SU-DHL-6 (cell line): Measurements from ENCODE around the gene PCDHGA5.

ENCODE experiments used
- H2AFZ ChIP-seq: fragments of 200-600 bp; sonication (generic); 2 replicates; pipeline ENCODE4 v1.6.1; 2014; ENCODE audit warnings: low read depth, mild to moderate bottlenecking, moderate library complexity, mixed read lengths, antibody characterized with exemption, low read length; ENCODE audit not compliant: severe bottlenecking
- H3F3A ChIP-seq: fragments of 200-600 bp; shearing (Covaris generic); 2 replicates; pipeline ENCODE4 v1.6.0; 2016; ENCODE audit warnings: antibody characterized with exemption, mild to moderate bottlenecking; ENCODE audit not compliant: insufficient read depth
- H3K27ac ChIP-seq: fragments of 200-600 bp; sonication (generic); 2 replicates; pipeline ENCODE4 v1.5.1; 2016; ENCODE audit warnings: low read depth, mild to moderate bottlenecking, low read length, moderate library complexity, mixed read lengths
- H3K27me3 ChIP-seq: fragments of 200-600 bp; sonication (generic), shearing (Covaris generic); 2 replicates; pipeline ENCODE4 v1.6.0; 2014; ENCODE audit warnings: mild to moderate bottlenecking, low read length
- H3K36me3 ChIP-seq: fragments of 200-600 bp; sonication (generic); 2 replicates; pipeline ENCODE4 v1.6.1; 2014; ENCODE audit warnings: mild to moderate bottlenecking, low read length, mixed read lengths
- H3K4me2 ChIP-seq: fragments of 300-600, 200-600 bp; shearing (Covaris generic), sonication (generic); 2 replicates; pipeline ENCODE4 v1.6.0; 2014; ENCODE audit warnings: low read length, low read depth, mild to moderate bottlenecking; ENCODE audit not compliant: poor library complexity, severe bottlenecking
- H3K4me3 ChIP-seq: fragments of 200-600 bp; sonication (generic); 2 replicates; pipeline ENCODE4 v1.5.1; 2014; ENCODE audit warnings: antibody characterized with exemption, low read length, mild to moderate bottlenecking, mixed read lengths; ENCODE audit not compliant: insufficient read depth, poor library complexity, severe bottlenecking
- H3K79me2 ChIP-seq: fragments of 200-600 bp; sonication (generic); 2 replicates; pipeline ENCODE4 v1.6.1; 2014; ENCODE audit warnings: mild to moderate bottlenecking, low read length, moderate library complexity; ENCODE audit not compliant: insufficient read depth
- H3K9ac ChIP-seq: fragments of 200-600 bp; sonication (generic); 2 replicates; pipeline ENCODE4 v1.7.0; 2014; ENCODE audit warnings: mild to moderate bottlenecking, low read length
- H3K9me2 ChIP-seq: fragments of 200-600 bp; sonication (generic); replicated peaks from 2 replicates; pipeline ENCODE4 v1.6.1; 2014; ENCODE audit warnings: low read length; ENCODE audit not compliant: insufficient read depth
- H3K9me3 ChIP-seq: fragments of 200-600 bp; sonication (generic); 2 replicates; pipeline ENCODE4 v1.6.1; 2014; ENCODE audit warnings: low read length, mixed read lengths; ENCODE audit not compliant: insufficient read depth
- H4K20me1 ChIP-seq: fragments of 200-600 bp; sonication (generic); 2 replicates; pipeline ENCODE4 v1.6.1; 2014; ENCODE audit warnings: low read depth, mild to moderate bottlenecking, antibody characterized with exemption, low read length, moderate library complexity, mixed read lengths
- CTCF ChIP-seq: fragments of 200-600 bp; sonication (generic); IDR thresholded peaks from one replicate; pipeline ENCODE4 v1.5.1; 2017; ENCODE audit warnings: antibody characterized with exemption, mild to moderate bottlenecking, low read length, moderate library complexity; ENCODE audit not compliant: insufficient read depth, poor library complexity, severe bottlenecking
- EZH2phosphoT487 ChIP-seq: fragments of 200-600 bp; sonication (generic), shearing (Covaris generic); conservative IDR thresholded peaks from 2 replicates; pipeline ENCODE4 v1.6.1; 2018; ENCODE audit warnings: mild to moderate bottlenecking, antibody characterized with exemption, low read length, moderate library complexity, mixed read lengths

Gene PCDHGA5

GRCh38 chr5:141354900-141355469 lies 9.0 kb upstream of the PCDHGA5 start, which contains the start of gene PCDHGA4:
PCDHGA4 (plus strand) TSS chr5:141355021; CDS start chr5:141355108, 87 bp downstream.
- no peak within 1 kb of the TSS for H2AFZ ChIP-seq
- H3K79me2 ChIP-seq: no peaks in the 10 kb centered on the region
- H3K36me3 ChIP-seq: no peaks in the 10 kb centered on the region
- H4K20me1 ChIP-seq: no peaks in the 10 kb centered on the region
- H3K27me3 ChIP-seq: no peaks in the 10 kb centered on the region
- 0 out of 2 replicates have a peak, but pooled peaks cover 5% of the 10 kb centered on the region for H3F3A ChIP-seq
- no peaks in the 10 kb centered on the region for H3K9me2 ChIP-seq
- no peak within 1 kb of the TSS for H3K4me3 ChIP-seq
- H3K27ac ChIP-seq: no peak within 1 kb of the TSS
- peak; percentile 56 for TF ChIP-seq CTCF
- no peak for TF ChIP-seq EZH2phosphoT487
- H3K4me2 ChIP-seq: peak within 1 kb of the TSS; percentile 32
- H3K9ac ChIP-seq: peak within 1 kb of the TSS; percentile 11; the same call in 1 of the 2 replicates
- no peaks in the 10 kb centered on the region for H3K9me3 ChIP-seq

GRCh38 chr5:141355641-141356040 lies 8.3 kb upstream of the PCDHGA5 start:
- Histone ChIP-seq H3K4me3 (no peak overlapping the region), H3K9me3 (peaks cover 2% of the 10 kb centered on the region; the same call in 1 of the 2 replicates), H3K36me3 (no peaks in the 10 kb centered on the region; the same call in 1 of the 2 replicates), H3K4me2 (no peak overlapping the region), H3K9ac (no peak overlapping the region), H3K27me3 (no peaks in the 10 kb centered on the region), H3F3A (0 out of 2 replicates have a peak, but pooled peaks cover 5% of the 10 kb centered on the region), H3K9me2 (no peaks in the 10 kb centered on the region), H4K20me1 (no peaks in the 10 kb centered on the region), H3K27ac (no peak overlapping the region), H3K79me2 (no peaks in the 10 kb centered on the region), H2AFZ (no peak overlapping the region)
- TF ChIP-seq EZH2phosphoT487: no peak
- TF ChIP-seq CTCF: no peak

GRCh38 chr5:141356133-141356532 lies 7.8 kb upstream of the PCDHGA5 start:
- Histone ChIP-seq H3F3A (0 out of 2 replicates have a peak, but pooled peaks cover 5% of the 10 kb centered on the region), H4K20me1 (no peaks in the 10 kb centered on the region), H3K27me3 (no peaks in the 10 kb centered on the region), H2AFZ (no peak overlapping the region), H3K4me3 (no peak overlapping the region), H3K27ac (no peak overlapping the region), H3K9me3 (peaks cover 7% of the 10 kb centered on the region; the same call in 1 of the 2 replicates), H3K4me2 (no peak overlapping the region), H3K9me2 (no peaks in the 10 kb centered on the region), H3K36me3 (no peaks in the 10 kb centered on the region; the same call in 1 of the 2 replicates), H3K79me2 (no peaks in the 10 kb centered on the region), H3K9ac (no peak overlapping the region)
- no peak for TF ChIP-seq CTCF
- TF ChIP-seq EZH2phosphoT487: no peak
